T-helper 22 cell (primary cell): ENCODE data around the gene PDE4DIP.
"Not testable (repeated sequence)": the region's sequence is repeated elsewhere in the genome, so short reads cannot be mapped to it uniquely, and the experiment has no call there.

Experiments
- DNase-seq: peaks from one replicate; pipeline ENCODE4 v3.0.0-alpha.2; 2020; ENCODE audit warnings: low read depth

PDE4DIP gene

GRCh38 chr1:148844220-148844619 is at the start of gene PDE4DIP:
Gene PDE4DIP, plus strand, starts transcription at chr1:148844428. Its CDS starts 347 bp downstream, at chr1:148844775.
- peak; percentile 12 for DNase-seq

- DNase-seq: not testable (repeated sequence)
Measured at GRCh38 chr1:148808268-148808928, 35.8 kb upstream of the PDE4DIP start.

- not testable (repeated sequence) for DNase-seq
Measured at GRCh38 chr1:148808929-148809283, 35.3 kb upstream of the PDE4DIP start.

- DNase-seq: not testable (repeated sequence)
Measured at GRCh38 chr1:148822180-148822579, 22.0 kb upstream of the PDE4DIP start.

GRCh38 chr1:148823822-148824221 is 20.4 kb upstream of the PDE4DIP start:
- DNase-seq: not testable (repeated sequence)

GRCh38 chr1:148825029-148825428 is 19.2 kb upstream of the PDE4DIP start:
- not testable (repeated sequence) for DNase-seq

GRCh38 chr1:148828531-148828930 is 15.7 kb upstream of the PDE4DIP start:
- not testable (repeated sequence) for DNase-seq

- DNase-seq: not testable (repeated sequence)
Measured at GRCh38 chr1:148828962-148829361, 15.3 kb upstream of the PDE4DIP start.

GRCh38 chr1:148829365-148829764 is 14.9 kb upstream of the PDE4DIP start:
- not testable (repeated sequence) for DNase-seq

GRCh38 chr1:148841262-148841661 is 3.0 kb upstream of the PDE4DIP start:
- DNase-seq: not testable (repeated sequence)

GRCh38 chr1:148844651-148845050 is 423 bp downstream of the PDE4DIP start:
- DNase-seq: not testable (repeated sequence)

- DNase-seq: not testable (repeated sequence)
Measured at GRCh38 chr1:148845068-148845467, 840 bp downstream of the PDE4DIP start.

GRCh38 chr1:148850347-148850746 is 6.1 kb downstream of the PDE4DIP start:
- not testable (repeated sequence) for DNase-seq

GRCh38 chr1:148850840-148851239 is 6.6 kb downstream of the PDE4DIP start:
- DNase-seq: not testable (repeated sequence)

- not testable (repeated sequence) for DNase-seq
Measured at GRCh38 chr1:148851684-148852083, 7.5 kb downstream of the PDE4DIP start.

GRCh38 chr1:148853363-148853762 is 9.1 kb downstream of the PDE4DIP start:
- not testable (repeated sequence) for DNase-seq

GRCh38 chr1:148854063-148854462 is 9.8 kb downstream of the PDE4DIP start:
- DNase-seq: not testable (repeated sequence)

GRCh38 chr1:148855367-148855766 is 11.1 kb downstream of the PDE4DIP start:
- DNase-seq: not testable (repeated sequence)

- DNase-seq: not testable (repeated sequence)
Measured at GRCh38 chr1:148860049-148860448, 15.8 kb downstream of the PDE4DIP start.

GRCh38 chr1:148860579-148861259 is 16.5 kb downstream of the PDE4DIP start:
- DNase-seq: not testable (repeated sequence)

- DNase-seq: not testable (repeated sequence)
Measured at GRCh38 chr1:148862590-148862989, 18.4 kb downstream of the PDE4DIP start.

GRCh38 chr1:148868924-148869633 is 24.9 kb downstream of the PDE4DIP start:
- DNase-seq: not testable (repeated sequence)

GRCh38 chr1:148869634-148869961 is 25.4 kb downstream of the PDE4DIP start:
- not testable (repeated sequence) for DNase-seq
